Stimulated activated CD4-positive, alpha-beta T cell treated with anti-CD3 and anti-CD28 coated beads, Interleukin-2, amount 100 ng/mL, for 48 hours (primary cell): Measurements from ENCODE around the gene HSH2D.

Experiments
- DNase-seq, 2 donors: peaks; one replicate each; pipeline ENCODE4 v3.0.0-alpha.2; 2020

Gene HSH2D

GRCh38 chr19:16121141-16121540 lies 22.3 kb upstream of the HSH2D start:
- no peak for DNase-seq

DNA sequence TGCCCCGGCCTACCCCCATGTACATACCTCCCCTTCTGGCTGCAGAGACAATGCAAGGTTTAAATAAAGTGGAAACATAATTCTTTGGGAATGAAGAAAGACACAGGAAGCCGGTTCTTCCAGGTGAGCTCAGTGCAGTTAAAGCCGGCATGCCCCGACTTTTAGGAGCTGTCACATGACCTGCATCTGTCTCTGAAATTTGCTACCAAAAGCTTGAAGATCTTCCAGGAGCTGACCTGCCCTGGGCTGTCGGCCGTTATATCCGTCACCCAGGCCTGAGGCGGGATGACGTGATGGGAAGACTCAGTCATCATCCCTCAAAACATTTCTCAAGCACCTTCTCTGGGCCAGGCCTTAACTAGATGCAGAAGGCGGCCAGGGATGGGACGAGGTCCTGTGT lies 21.5 kb upstream of the HSH2D start:
- no peak for DNase-seq

DNA sequence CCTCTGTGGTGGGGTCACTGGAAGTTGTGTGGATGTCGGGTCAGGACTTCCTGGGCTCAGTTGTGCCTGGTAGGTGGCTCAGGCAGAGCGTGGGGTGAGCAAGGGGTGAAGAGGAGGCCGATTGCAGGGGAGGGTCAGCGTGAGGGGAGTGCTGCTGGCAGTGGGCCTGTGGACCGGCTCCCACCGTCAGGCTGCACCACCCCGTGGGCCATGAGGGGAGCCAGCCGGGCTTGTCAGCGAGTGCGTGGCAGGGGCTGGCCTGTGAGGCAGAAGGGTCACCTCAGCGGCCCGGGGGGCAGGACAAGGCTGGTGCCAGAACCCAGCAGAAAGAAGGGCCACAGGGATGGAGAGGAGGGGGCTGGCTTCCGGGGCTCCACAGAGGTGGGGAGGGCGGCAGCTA lies 18.5 kb upstream of the HSH2D start:
- no peak for DNase-seq

DNA sequence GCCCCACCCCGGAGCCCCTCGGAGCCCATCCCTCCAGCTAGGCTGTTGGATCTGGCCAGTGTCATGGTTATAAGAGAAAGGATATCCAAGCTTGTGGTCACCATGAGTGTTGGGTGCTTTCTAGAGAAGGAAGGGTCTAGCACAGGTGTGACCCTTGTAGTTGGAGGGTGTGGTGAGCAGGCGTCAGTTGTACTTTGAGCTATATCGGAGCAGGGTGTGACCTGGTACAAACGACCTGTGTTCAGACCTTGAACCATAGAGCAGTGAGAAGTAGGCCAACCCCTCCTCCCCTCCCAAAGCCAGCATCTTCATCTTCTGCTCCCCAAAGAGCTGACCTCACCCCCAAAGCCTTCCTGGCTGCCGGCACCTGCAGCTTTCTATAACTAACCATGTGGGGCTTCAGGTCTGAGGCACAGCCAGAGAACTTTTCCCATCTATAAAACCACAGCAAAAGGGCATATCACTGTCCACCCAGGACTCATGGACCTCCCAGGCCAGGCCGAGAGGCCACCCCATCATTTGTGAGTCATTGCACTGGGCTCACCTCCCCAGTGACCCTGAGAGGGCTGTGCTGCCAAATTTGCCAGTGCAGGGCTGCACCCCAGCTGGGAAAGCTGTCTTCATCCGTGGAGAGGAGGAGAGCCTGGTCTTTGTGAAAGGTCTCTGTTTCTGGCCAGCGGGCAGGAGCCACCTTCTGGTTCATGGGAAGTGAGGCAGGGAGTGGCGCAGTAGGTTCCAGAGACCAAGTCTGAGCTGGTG lies 17.6 kb upstream of the HSH2D start:
- DNase-seq = no peak

DNA sequence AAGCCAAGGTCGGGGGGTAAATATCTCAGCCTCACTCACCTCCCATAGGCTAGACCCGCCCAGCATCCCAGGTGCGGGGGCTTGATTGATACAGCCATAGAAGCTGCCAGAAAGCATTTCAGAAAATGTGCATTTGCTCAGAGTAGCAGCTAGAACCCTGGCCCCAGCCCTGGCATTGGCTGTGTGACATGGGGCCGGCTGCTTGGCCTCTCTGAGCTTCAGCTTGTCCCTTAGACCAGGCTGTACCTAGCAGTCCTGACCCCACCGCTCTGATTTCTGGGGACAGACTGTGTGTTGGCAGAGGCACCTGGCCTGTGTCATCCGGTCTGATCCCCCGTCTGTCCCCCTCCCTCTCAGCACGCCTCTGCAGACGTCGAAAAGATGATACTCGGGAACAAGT lies 16.4 kb upstream of the HSH2D start:
- no peak for DNase-seq

DNA sequence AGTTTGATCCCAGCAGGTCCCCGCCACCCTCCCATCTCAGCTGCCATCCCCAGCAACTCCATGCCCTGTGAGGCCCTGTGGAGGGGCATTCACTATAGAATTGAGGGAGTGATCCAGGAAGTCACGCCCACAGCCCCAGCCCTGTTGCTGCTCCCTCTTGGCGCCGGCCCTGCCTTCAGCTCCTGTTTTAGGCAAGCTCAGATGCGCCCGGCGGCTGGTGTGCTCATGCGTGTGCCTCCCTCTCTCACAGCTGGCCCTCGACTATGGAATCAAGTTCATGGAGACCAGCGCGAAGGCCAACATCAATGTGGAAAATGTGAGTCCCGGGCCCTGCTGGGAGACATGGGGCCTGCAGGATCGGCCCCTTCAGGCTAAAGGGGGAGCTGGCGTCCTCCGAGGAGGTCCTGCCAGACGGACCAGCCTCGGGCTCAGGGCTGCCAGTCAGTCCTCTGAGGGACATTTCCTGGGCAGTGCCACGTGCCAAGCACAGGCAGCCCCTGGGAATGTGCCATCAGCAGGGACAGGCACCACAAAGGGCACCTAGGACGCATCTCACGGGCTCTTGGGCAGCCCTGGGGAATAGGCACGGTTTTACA lies 15.6 kb upstream of the HSH2D start:
- no peak for DNase-seq

DNA sequence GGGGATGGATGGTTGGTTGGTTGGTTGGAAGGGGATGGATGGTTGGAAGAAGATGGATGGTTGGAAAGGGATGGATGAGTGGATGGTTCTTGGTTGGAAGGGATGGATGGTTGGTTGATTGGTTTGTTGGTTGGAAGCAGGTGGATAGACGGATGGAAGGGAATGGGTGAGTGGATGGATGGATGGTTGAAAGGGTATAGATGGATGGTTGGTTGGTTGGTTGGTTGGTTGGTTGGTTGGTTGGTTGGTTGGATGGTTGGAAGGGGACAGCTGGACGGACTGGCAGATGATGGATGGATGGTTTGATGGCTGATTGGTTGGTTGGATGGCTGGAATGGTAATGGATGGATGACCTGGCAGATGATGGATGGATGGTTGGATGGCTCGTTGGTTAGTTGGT lies 11.8 kb upstream of the HSH2D start:
- no peak for DNase-seq

- no peak for DNase-seq
These were observed 9.7 kb upstream of the HSH2D start for GRCh38 chr19:16133818-16134217.

DNA sequence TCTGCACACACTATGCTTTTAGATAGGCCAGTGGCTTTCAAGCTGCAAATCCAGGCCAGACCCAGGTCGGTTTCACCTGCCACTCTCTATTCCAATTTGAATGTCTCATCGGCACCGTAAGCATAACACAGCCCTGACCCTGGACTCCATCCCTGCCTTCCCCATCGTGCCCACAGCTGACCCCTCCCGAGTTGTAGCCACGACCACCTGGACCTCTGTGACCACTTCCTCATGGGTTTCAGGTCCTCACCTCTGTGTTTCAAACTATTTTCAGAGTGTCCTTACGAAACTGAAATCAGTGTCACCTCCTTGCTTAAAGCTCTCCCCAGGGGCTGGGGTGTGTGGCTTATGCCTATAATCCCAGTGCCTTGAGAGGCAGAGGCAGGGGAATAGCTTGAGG lies 9.0 kb upstream of the HSH2D start:
- DNase-seq = no peak

GRCh38 chr19:16135430-16136127 lies 7.9 kb upstream of the HSH2D start:
- no peak for DNase-seq

- no peak for DNase-seq
These were observed 7.1 kb upstream of the HSH2D start for GRCh38 chr19:16136185-16136999.

GRCh38 chr19:16139752-16140151 lies 3.7 kb upstream of the HSH2D start:
- DNase-seq = no peak

GRCh38 chr19:16141043-16141442 lies 2.4 kb upstream of the HSH2D start:
- no peak for DNase-seq

GRCh38 chr19:16142032-16142580 lies 1.4 kb upstream of the HSH2D start:
- DNase-seq = no peak

GRCh38 chr19:16144216-16144581 lies 714 bp downstream of the HSH2D start:
- DNase-seq = no peak

DNA sequence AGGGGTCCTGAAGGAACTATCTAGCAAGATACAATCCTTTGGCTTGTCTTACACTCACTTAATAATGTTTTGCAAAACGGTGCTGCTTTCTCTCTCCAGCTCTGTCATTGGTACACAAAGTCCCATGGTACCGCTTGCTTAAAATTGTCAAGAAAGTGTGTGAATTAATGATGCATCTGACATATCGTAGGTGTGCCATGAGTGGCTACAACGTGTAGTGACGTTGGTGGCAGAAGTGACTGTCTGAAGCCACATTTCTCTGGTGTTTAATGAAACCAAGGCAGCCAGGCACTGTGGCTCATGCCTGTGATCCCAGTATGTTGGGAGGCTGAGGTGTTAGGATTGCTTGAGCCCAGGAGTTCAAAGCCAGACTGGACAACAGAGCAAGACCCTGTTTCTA lies 2.6 kb downstream of the HSH2D start:
- no peak for DNase-seq

GRCh38 chr19:16148443-16149229 lies 5.2 kb downstream of the HSH2D start:
- DNase-seq = no peak

GRCh38 chr19:16153582-16154336 lies 10.3 kb downstream of the HSH2D start:
- no peak for DNase-seq

DNA sequence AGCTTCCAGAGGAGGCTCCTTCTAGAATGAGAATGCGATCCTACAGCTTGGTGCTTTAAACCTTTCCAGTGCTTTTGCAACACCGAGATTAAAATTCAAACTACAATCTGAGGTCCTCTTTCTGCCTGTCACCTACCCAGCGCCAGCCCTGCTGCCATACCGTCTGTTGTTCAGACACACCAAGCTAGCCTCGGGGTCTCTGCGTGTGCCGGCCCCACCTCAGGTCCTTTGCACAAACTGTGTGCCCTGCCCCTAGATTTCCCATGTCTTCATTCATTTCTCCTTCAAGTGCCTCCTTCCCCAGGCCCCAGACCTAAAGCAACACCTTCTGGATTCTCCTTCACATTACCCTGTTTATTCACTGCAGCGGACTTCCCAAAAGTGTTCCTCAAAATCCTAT lies 11.1 kb downstream of the HSH2D start:
- DNase-seq = no peak

GRCh38 chr19:16155128-16155527 lies 11.6 kb downstream of the HSH2D start:
- no peak for DNase-seq

DNA sequence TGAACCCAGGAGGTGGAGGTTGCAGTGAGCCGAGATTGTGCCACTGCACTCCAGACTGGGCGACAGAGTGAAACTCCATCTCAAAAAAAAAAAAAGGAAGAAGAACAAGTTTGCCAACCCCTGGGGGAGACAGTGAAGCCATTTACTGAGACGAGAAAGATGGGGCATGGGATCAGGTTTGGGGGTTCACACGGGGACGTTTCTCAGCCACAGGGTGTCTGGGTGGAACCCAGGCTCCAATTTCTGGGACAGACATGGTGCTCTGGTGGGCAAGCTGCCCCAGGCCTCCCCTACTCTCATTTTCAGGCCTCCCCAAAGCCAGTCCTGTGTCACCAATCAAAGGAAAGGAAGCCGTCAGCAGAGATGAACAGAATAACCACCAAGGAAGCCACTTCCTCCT lies 13.4 kb downstream of the HSH2D start:
- no peak for DNase-seq

- no peak for DNase-seq
These were observed 14.1 kb downstream of the HSH2D start for GRCh38 chr19:16157601-16158000.
